ENCODE data around the gene SIGLEC10. TPM values are rescaled to one million over a fixed set of nuclear protein-coding genes. Genes with fewer than 3 reads are reported as not detected.
"Not testable (repeated sequence)": the region's sequence is repeated elsewhere in the genome, so short reads cannot be mapped to it uniquely, and the experiment has no call there.

SIGLEC10 gene
- total RNA-seq, 4 donors from 2014 or later = 1.2 to 3.5 (median 1.6) TPM

DNA sequence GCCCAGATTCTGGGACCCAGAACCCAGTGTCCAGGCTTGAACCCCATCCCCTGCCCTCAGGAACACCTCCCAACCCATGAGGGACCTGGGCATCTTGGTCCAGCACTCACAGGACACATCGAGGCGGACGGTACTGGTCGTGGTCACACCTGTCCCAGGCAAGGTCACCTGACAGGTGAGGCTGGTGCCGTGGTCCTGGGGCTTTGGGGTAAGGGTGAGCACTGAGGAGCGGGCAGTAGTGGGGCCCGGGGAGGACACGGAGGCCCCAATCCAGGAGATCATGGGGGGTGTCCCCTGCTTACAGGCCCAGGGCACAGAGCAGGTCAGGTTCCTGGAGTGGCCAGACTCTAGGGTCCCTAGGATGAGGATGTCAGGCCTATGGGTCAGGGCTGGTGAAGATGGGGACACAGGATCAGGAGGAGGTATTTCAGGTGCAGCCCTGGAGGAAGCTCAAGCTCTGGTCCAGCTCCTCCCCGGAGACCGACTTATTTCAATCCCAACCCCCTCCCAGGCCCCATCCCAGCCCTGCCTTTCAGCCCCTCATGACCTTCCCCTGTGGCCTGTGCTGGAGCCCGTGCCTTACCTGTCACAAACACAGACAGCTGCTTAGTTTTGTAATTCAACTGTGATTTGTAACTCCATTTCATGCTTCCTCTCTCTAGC, 40.0 kb upstream of the SIGLEC10 start:
- Histone ChIP-seq H3K4me3 (no peak overlapping the region), H3K27me3 (peaks cover 40% of the 10 kb centered on the region), H3K36me3 (no peaks in the 10 kb centered on the region), H3K9me3 (no peaks in the 10 kb centered on the region), H3K27ac (no peak overlapping the region), H3K4me1 (no peaks in the 10 kb centered on the region)
- 63% methylated on average over 5 of the region's 11 CpGs for WGBS
- TF ChIP-seq EP300 (IDR thresholded peaks at IDR 0.05) (no peak), POLR2A (IDR thresholded peaks at IDR 0.05) (no peak), POLR2AphosphoS5 (IDR thresholded peaks at IDR 0.05) (no peak)
- TF ChIP-seq, protein P1, sequence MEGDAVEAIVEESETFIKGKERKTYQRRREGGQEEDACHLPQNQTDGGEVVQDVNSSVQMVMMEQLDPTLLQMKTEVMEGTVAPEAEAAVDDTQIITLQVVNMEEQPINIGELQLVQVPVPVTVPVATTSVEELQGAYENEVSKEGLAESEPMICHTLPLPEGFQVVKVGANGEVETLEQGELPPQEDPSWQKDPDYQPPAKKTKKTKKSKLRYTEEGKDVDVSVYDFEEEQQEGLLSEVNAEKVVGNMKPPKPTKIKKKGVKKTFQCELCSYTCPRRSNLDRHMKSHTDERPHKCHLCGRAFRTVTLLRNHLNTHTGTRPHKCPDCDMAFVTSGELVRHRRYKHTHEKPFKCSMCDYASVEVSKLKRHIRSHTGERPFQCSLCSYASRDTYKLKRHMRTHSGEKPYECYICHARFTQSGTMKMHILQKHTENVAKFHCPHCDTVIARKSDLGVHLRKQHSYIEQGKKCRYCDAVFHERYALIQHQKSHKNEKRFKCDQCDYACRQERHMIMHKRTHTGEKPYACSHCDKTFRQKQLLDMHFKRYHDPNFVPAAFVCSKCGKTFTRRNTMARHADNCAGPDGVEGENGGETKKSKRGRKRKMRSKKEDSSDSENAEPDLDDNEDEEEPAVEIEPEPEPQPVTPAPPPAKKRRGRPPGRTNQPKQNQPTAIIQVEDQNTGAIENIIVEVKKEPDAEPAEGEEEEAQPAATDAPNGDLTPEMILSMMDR (IDR thresholded peaks at IDR 0.05) = no peak
- no peak for DNase-seq (ENCODE audit: low spot score in 2 of 2)

DNA sequence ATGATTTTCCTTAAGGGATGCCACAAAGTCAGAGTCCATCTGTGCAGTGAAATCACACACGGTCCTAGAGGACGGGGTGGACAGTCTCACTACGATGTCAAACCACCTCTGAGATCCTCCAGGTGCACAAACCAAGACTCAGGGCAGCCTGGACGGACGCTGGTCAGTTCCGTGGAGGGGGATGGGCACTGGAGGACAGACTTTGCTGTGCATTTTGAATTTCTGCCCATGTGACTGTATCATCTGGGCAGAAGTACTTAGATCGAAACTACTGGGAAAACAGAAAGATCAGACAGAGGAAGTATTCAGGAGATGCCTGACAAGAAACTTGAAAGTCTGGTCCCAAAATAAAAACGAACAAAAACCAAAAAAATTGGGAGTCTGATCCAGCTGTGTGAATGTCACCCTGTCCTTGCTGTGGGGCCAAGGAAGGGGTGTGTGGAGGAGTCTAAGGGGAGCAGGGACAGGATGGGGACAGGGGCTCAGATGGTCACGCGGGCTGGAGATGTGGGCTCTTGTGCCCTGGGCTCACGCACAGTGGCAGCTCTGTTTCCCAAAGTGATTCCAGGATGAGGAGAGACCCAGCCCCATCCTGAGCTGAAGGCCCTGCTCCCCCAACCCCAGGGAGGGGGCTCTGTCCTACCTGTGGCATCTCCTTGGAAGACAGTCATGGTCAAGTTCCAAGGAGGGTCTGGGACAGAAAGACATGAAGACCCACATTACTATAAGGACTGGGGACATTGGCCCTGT, 39.3 kb upstream of the SIGLEC10 start:
- H3K27ac ChIP-seq = no peak overlapping the region
- 74% methylated on average over 11 of the region's 11 CpGs for WGBS
- H3K36me3 ChIP-seq = no peaks in the 10 kb centered on the region
- no peaks in the 10 kb centered on the region for H3K9me3 ChIP-seq
- no peak overlapping the region for H3K4me3 ChIP-seq
- no peak for DNase-seq (ENCODE audit: low spot score in 2 of 2)
- H3K27me3 ChIP-seq = peaks cover 36% of the 10 kb centered on the region
- no peak for TF ChIP-seq EP300 (IDR thresholded peaks at IDR 0.05)
- no peak for TF ChIP-seq POLR2A (IDR thresholded peaks at IDR 0.05)
- TF ChIP-seq, protein P1 (IDR thresholded peaks at IDR 0.05) = no peak
- no peak for TF ChIP-seq POLR2AphosphoS5 (IDR thresholded peaks at IDR 0.05)
- no peaks in the 10 kb centered on the region for H3K4me1 ChIP-seq

DNA sequence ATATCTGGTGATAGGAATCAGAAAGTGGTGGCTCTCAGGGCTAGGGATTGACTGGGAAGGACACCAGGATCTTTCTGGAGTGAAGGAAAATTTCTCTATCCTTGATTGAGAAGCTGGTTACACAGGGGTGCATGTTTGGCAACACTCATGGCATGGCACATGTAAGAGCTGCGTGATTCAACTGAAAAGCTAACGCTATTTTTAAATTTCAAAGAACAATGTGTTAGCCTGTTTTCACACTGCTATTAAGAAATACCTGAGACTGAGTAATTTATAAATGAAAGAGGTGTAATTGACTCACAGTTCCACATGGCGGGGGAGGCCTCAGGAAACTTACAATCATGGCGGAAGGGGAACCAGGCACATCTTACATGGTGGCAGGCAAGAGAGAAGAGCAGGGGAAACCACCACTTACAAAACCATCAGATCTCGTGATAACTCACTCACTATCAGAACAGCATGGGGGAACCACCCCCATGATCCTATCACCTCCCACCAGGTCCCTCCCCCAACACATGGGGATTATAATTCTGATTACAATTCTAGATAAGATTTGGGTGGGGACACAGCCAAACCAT, 33.4 kb upstream of the SIGLEC10 start:
- Histone ChIP-seq H3K27me3 (peaks cover 16% of the 10 kb centered on the region), H3K36me3 (no peaks in the 10 kb centered on the region), H3K4me1 (no peaks in the 10 kb centered on the region), H3K9me3 (no peaks in the 10 kb centered on the region), H3K27ac (no peak overlapping the region), H3K4me3 (no peak overlapping the region)
- WGBS = 88% methylated on average over 5 of the region's 5 CpGs
- no peak for DNase-seq (ENCODE audit: low spot score in 2 of 2)
- TF ChIP-seq POLR2A (IDR thresholded peaks at IDR 0.05) = no peak
- TF ChIP-seq EP300 (IDR thresholded peaks at IDR 0.05) = no peak
- no peak for TF ChIP-seq POLR2AphosphoS5 (IDR thresholded peaks at IDR 0.05)
- TF ChIP-seq, protein P1 (IDR thresholded peaks at IDR 0.05) = no peak

- no peak overlapping the region for H3K27ac ChIP-seq
- 59% methylated on average over 13 of the region's 13 CpGs for WGBS
- H3K36me3 ChIP-seq = no peaks in the 10 kb centered on the region
- TF ChIP-seq, protein P1 (IDR thresholded peaks at IDR 0.05) = no peak
- TF ChIP-seq POLR2A (IDR thresholded peaks at IDR 0.05) (no peak), EP300 (IDR thresholded peaks at IDR 0.05) (no peak), POLR2AphosphoS5 (IDR thresholded peaks at IDR 0.05) (no peak)
- no peaks in the 10 kb centered on the region for H3K9me3 ChIP-seq
- no peaks in the 10 kb centered on the region for H3K4me1 ChIP-seq
- no peak overlapping the region for H3K4me3 ChIP-seq
- no peak for DNase-seq (ENCODE audit: low spot score in 2 of 2)
- H3K27me3 ChIP-seq = peaks cover 12% of the 10 kb centered on the region
Measured at GRCh38 chr19:51448411-51449016, 31.1 kb upstream of the SIGLEC10 start.

GRCh38 chr19:51448011-51448410, 30.6 kb upstream of the SIGLEC10 start:
- Histone ChIP-seq H3K27ac (no peak overlapping the region), H3K27me3 (peaks cover 12% of the 10 kb centered on the region), H3K9me3 (no peaks in the 10 kb centered on the region), H3K36me3 (no peaks in the 10 kb centered on the region), H3K4me3 (no peak overlapping the region), H3K4me1 (no peaks in the 10 kb centered on the region)
- WGBS = 74% methylated on average over 7 of the region's 7 CpGs
- no peak for TF ChIP-seq POLR2AphosphoS5 (IDR thresholded peaks at IDR 0.05)
- no peak for DNase-seq (ENCODE audit: low spot score in 2 of 2)

GRCh38 chr19:51447510-51447909, 30.1 kb upstream of the SIGLEC10 start:
- not testable (repeated sequence) for H3K36me3 ChIP-seq; H3K4me3 ChIP-seq; DNase-seq (ENCODE audit: low spot score in 2 of 2); H3K9me3 ChIP-seq; H3K4me1 ChIP-seq; H3K27ac ChIP-seq
- peaks cover 16% of the 10 kb centered on the region for H3K27me3 ChIP-seq
- 93% methylated on average over 3 of the region's 3 CpGs for WGBS
